Activated CD4-positive, CD25-positive, alpha-beta regulatory T cell treated with anti-CD3 and anti-CD28 coated beads, Interleukin-2, amount 50 U/mL, for 24 hours (primary cell): ENCODE data around the gene GNAO1.

ENCODE experiments used
- ATAC-seq, 2 donors: fragments of 150-1000 bp; cut with Tn5 transposase; one replicate each; pipeline ENCODE4 v1.10.0; 2021; ENCODE audit warnings: mild to moderate bottlenecking in 1 of 2, moderate library complexity in 1 of 2

GNAO1 gene

DNA sequence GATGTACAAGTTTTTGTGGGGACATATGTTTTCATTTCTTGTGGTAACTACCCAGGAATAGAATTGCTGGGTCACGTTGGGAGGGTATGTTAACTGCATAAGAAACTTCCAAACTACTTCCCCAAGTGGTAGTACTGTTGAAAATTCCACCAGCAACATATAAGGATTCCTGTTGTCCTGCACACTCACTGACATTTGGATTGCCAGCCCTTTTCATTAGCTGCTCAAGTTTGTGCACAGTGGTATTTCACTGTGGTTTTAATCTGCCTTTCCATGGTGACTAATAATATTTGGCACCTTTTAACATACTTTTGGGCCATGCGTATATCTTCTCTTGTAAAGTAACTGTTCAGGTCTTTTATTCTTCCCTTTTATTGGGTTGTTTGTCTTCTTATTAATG lies 103.3 kb downstream of the GNAO1 start:
- ATAC-seq = no peak

DNA sequence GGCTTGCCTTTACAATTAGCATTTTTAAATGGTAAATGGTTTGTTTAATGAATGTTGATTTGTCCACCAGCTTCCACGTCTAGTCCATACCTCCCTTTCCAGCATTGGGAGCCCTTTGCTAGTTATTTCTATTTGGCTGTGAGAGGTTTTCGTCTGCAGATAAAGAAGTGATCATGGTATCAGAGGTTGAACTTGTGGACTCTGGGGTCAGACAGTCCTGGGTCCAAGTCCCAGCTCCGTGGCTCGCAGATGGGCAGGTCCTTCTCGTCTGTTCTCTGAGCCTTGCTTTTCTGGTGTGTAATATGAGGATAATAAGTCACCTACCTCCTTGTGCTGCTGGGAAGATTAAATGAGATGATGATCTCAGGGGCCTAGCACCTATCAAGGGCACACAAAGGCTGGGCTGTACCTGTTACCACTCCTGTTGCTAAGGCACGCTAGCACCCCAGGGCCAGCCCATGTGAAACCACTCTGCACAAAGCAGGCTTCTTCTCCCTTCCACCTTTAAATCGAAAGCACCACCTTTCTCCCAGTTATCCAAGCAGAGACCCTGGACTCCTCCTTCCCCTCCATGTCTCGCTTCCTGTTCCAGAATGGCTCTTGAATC lies 103.9 kb downstream of the GNAO1 start:
- no peak for ATAC-seq

DNA sequence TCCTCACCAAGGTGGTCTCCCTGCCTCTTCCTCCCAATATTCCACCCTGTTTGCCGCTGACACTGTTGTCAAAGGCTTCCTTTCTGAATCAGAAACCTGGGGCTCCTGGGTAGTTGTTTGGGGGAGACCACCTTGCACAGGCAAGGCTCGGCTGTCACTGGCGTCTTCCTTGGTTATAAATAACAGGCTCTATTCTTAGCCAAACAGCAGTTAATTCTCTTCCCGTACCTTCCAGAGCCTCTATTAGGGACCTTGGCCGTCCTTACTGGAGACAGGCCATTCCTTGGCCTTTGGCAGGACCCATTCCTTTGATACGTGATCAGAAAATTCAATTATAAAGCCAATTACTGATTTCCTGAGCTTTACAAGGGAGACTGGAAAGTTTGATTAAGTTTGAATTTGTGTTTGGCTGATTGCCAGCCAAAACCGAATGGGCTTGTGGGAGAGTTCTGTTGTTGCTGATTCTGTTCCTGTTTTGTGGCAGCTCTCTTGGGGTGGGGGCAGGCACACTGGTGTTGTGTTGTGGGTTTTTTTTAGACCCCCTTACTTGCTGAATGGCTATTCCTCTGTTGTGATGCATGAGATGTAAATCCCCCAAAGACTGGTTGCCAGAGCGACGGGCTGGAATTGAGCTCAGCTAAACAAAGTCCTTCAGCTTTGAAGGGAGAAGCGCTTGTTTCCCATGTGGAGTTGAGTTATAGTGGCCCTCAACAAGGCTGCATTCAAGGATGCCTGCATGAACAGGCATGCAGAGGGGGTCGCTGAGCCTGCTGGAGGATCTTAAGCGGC lies 104.6 kb downstream of the GNAO1 start:
- no peak for ATAC-seq

DNA sequence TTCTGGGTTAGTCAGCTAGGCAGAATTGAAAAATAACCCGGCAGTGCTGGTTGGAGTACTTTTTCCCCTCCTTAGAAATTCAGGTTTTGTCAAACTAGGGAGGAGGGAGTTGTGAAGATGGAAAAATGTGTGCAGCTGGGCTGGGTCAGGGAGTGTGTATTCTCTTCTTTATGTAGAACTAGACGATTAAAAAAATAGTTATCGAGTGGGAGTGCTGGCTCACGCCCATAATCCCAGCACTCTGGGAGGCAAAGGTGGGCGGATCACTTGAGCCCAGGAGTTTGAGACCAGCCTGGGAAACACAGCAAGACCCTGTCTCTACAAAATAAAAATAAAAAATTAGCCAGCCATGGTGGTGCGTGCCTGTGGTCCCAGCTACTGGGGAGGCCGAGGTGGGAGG lies 106.4 kb downstream of the GNAO1 start:
- no peak for ATAC-seq

DNA sequence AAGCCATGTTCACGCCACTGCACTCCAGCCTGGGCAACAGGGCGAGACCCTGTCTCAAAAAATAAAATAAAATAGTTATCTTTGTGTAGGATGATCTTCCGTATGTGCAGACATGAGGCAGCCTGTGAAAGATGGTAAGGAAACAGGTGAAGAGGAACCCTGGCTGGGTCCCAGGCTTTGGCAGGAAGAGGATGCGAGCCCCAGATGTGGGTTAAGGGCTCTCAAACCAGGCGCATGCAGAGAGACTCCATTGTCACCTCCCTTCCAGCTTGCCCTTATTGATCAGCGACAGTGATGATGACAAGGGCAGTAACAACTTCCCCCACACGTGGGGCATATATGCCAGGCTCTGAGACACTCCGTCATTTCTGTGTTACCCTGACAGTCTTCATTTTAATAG lies 106.8 kb downstream of the GNAO1 start:
- ATAC-seq = no peak

DNA sequence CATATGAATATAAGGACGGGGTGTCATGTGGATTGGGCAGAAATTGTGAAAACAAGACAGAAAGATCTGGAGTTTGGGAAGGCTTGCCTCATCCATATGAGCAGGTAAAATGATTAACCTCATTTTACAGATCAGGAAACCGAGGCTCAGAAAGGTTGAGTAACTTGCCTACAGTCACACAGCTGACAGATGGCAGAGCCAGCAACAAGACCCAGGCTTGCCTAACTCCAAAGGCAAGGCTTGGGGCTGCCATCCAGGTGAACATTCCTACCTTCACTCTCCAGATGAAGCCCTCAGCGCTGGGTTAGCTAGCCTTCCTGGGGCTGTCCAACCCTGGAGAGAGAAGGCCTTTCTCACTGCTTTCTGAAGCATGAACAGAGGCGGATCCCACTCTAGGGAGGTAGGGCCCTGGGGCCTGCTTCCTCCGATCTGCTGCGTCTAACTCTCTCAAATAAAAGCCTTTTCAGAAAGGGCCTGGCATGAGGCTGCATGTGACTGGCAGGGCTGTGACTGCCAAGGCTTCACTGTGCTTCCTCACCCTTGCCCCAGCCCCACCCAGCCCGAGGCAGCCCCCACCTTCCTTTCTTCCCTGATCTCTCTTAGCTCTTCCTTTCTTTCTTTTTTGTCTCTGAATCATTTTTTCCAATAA lies 107.8 kb downstream of the GNAO1 start:
- peak in 1 of 2 donors; percentile 17 for ATAC-seq

DNA sequence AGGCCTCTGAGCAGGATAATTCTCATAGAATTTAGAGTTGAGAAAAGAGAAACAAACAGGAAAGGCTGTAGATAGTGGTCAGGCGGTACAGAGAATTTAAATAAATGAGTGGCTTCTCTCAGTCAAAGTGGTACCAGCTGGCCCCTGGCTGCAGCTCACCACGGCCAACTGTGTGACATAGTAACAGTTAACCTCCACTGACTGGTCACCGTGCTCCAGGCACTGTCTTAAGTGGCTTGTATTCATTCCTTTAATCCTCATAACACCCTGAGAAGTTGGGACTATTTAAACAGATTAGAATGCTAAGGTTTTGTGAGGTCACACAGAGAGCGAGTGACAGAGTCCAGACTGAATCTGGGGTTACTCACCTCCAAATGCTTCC lies 108.9 kb downstream of the GNAO1 start:
- no peak for ATAC-seq

DNA sequence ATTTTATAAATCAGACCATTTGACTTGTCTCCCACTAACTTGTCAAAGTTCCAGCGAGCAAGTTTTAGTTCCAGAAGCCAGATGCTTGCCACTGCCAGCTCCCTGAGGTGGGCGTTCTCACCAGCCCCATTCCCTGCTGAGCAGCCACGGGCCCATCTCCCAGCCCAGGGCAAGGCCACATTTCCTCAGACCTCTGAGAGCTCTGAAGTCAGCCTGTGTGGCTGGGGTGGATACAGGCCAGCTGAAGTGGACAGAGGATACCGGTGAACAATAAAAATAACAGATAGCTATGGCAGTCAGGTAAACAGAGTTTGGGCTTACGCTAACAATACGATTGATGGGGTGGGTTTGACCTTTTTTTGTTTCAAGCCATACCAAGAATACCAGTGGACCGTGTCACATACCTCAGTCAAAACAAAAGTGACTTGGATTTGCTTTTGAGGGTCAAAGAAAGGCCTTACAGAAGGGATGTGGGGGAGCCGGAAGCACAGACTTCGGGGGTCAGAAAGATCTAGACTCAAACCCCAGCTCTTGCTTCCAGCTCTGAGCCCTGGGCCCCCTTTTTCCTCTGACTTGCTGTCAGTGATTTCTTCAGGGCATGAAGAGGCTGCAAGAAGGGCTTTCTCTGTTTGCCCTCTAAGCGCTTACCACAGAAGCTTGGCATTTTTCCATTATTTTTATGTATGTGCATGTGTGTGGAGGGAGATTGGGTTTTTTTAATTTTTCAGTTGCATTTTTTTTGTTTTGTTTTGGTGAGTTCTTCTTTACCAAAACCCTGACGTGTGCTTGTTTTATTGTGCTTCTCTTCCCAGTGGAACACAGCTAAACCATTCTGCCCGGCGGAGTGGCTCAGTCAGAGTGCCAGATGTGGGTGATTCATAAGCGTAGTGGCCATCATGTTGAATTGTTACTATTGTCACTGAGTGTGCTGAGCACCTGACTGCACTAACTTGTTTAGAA lies 109.9 kb downstream of the GNAO1 start:
- no peak for ATAC-seq

DNA sequence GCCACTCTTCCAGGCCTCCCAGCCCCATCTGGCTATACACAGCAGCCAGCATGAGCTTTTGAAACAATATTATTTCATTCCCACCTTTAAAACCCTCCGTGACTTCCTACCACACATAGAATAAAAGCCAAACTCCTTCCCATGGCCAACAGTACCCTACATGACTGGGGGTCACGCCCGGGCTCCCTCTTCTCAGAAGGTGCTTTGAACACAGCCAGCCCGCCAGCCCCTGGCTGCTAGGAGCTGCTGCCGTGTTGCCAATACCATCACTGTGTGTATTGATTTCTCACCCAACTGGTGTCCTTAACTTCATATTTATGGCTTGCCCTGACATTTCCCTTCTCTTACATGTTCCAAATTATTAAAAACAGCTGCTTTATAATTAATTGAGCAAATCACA lies 111.2 kb downstream of the GNAO1 start:
- ATAC-seq = no peak

DNA sequence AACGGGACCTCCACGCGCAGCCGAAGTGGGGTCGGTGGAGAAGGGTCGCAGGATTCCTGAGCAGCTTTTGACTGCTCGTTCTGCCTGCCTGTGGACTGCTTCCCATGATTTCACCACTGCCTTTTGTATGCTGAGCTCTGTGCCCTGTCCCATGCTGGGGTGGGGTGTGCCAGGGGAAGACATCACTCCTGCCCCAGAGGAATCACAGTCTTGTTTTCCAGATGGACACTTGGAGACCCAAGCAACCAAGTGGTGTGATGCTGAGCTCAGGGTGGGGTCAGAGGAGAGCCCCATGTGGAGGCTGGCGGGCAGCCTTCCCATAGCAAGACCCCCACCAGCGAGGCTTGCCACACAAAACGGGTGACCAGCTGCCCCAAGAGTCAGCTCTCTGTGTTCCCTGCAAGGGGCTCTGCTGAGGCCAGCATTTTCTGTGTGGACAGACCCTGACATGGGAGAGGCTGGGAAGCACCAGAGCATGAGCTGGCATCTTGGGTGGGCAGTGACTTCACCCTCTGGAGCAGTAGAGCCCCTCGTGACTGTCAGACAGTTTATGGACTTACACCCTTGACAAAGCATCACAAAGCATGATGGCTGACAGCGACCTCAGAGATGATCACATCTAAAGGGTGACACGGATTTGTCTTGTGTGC lies 111.9 kb downstream of the GNAO1 start:
- no peak for ATAC-seq

DNA sequence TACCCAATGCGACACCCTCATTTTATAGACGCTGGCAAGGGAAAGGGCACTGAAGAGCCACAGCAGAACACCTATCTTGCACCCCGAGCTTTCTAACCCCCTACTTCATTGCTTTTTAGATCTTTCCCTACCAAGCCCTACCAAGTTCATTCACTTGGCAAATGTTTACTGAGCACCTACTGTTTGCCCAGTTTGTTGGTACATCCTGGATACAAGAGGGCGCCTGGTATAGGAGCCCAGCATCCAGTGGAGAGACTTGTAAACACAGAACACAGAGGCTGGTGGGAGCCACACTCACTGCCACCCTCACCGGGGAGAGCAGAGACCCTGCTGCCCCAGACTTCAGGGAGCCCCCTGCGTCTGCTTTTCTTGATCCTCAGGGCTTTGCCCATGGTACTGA lies 112.6 kb downstream of the GNAO1 start:
- ATAC-seq = no peak

DNA sequence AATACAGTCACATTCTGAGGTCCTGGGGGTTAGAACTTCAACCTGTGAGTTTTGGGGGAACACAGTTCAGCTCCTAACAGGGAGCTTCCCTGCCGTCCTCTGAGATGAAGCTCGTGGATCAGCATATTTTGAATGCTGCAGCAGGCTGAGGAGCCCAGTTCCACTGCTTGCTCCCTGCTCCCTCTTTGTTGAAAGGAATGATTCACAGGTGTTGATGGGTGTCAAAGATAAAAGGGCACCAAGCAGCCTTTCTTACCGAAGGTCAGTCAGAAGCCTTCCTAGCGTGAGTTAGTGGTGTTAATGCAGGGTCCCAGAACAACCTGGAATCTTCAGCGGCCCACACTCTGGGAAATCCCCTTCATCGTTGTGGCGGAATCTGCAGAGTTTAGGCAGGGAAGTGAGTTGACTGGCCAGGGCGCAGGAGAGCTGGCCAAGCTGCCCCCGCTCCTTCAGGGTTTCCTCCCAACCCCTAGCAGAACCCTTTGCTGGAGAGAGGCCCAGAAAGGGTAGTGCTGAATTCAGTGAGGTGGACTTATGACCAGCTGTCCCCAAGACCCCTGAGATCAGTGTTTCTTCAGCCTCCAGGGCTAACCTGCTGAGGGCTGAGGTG lies 114.8 kb downstream of the GNAO1 start:
- no peak for ATAC-seq

DNA sequence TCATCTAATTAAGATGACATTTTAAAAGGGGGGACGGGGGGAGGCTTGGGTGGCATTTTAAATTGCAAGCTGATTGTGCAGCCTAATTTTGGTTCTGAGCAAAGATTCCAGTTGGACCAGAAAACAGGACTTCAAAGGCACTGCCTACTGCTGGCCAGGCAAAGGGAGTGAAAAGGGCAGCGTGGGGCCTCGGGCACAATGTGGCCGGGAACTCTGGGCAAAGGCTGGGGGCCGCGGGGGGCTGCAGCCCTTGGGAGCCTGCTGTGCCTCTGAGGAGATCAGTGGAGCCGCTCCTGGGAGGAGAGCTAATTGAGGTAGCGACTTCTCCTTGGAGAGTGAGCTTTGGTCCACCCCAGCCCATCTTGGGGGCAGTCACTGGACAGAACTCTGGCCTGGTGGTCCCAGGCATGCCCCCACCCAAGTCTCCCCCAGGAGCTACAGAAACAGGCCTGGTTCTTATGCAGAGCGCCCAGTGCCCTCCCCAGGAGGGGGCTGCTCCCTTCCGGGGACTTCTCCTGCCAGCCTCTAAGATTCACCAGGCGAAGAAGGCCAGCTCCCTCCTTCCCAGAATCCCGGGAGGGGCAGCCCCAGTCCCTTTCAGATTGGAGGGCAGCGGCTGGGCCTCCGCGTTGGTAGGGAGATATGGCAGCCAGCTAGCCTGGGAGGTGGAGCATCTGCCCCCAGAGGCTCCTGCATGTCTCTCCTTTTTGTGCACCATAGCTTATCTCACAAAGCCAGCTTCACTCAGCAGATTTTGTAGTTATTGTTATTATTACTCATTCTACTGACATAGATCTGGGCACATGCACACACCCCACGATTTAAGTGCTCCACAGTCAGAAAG lies 115.6 kb downstream of the GNAO1 start:
- ATAC-seq = no peak

DNA sequence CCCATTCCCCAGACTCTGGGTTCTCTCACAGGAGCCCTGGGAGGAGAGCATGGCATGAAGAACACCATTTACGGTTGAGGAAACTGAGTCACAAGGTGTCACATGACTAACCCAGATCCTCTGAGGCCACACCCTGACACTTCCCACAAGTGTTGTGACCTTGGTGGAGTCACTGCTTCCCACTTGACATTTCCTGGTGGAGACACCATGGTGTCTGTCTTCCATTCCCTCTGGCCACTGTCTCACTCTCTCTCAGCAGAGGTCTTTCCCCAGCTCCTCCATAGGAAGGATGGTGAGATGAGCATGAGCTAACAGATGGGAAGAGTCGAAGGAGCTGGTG lies 116.2 kb downstream of the GNAO1 start:
- no peak for ATAC-seq

DNA sequence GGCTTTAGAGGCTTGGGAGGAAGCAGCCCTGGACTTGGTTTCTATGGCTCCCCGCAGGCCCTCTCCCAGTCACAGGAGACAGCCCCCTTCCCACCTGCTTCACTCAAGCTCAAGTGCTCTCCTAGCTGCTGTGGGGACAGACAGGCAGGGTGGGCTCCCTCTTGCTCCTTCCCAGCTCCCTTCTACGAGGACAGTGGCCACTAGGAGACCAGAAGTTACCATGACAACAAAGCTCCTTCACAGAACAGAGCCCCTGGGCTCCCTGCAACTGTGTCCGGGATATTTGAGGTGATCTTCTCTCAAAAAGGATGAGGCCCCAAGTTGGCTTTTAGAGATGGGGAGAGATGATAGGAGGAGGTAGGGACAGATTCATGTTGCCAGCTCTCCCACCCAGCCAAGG lies 117.7 kb downstream of the GNAO1 start:
- no peak for ATAC-seq

DNA sequence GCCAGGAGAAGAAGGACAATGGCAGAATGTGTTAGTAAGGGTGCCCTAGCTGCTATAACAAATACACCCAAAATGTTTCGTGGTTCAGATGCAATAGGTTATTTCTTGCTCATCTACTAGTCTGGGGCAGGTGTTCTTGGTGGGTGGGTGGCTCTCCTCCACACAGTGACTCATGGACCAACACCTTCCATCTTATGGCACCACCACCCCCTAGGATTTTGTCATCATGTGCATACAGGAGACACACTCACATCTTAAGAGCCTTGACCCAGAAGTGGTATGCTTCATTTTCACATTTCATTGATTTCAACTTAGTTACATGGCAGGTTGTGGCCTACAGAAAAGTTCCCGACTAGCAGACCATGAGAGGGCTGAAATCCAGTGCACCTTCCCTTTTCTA lies 119.4 kb downstream of the GNAO1 start:
- ATAC-seq = no peak

DNA sequence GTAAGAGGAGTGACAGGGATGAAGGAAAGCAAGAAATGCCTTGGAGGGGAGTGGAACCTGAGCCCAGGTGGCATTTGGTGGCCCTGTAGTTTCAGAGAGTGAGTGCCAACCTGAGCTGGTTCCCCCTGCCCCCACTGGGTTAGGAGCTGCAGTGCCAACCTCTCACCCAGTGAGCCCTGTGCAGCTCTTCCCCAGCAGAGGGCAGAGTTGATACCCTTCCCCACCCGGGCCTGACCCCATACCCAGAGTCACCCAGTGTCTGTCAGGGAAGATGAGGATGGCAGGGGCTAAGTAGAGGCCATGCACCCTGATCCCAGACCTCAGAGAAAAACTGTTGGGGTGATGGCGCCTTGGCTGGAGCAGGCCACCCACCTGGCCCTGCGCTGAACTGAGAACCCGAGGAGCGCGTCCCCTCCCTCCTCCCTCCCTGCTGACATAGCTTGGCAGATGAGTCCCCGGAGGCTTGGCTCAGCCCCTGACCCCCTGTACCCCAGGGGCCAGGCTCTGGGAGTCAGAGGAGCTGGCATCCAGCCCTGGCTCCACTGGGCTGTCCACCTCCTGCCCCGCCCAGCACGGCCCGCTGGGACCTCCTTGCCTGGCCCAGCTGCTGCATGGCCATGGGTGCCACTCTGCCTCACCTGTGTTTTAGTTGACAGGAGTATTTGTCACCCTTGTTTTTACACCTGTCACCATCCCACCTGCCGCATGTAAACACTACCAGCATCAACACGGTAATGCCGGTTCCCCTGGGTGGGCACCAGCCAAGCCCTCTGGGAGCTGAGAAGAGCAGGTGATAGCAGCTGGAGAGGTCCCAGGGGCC lies 120.1 kb downstream of the GNAO1 start:
- ATAC-seq = peak in 1 of 2 donors; percentile 41

DNA sequence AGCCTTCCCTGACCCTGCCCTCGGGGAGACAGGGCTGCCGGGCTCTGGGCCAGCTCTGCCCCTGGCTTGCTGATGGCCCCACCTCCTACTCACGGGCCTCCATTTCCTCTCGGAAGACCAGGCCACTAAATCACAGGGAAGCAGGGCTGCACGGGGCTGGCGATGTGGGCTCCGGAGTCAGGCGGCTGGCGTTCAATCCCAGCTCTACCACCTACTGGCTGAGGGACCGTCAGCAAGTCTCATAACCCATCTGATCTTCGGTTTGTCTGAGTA lies 120.7 kb downstream of the GNAO1 start:
- no peak for ATAC-seq

DNA sequence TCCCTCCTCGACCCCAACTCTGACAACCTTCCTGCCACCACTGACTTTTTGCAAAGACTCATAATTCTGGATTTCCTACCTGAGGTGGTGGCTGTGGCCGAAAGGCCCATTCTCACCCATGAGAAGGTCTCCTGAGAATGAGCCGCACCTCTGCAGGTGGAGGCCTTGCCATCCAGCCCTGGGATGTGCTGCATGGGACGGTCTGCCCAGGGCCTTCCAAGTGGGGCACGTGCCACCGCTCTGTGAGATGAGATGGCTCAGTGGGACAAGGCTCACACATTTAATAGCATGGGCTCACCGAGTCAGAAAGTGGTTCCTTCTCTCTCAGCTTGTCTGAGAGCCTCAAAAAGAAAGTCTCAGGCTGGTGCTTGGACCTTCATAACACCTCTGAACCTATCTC lies 121.3 kb downstream of the GNAO1 start:
- ATAC-seq = no peak

DNA sequence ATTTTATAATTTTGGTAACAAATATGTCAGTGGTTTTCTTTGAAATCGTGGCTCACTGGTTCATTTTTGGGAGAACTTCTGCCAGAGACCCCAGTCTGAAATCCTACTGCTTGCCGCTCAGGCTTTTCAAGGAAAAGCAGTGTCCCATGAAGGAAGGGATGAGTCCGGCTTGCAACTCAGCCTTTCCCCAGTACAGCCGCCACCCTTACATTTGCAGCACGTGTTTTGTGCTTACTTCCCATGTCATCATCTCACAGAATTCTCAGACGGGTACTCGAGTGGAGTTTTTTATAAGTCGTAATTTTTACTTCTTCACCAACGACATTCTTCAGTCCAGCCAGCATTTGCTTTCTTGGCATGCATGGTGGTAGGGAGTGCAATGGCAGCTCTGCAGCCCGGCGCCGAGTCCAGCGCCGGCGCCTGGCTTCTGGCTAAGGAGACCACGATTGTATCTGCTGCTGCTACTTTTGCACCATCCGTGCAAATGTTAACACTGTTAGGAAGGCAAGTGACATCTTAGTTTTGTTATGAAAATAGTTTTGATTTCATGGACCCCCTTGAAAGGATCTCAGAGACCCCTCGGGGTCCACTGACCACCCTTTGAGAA lies 123.1 kb downstream of the GNAO1 start:
- no peak for ATAC-seq
